AG09309 (cell line): ENCODE results near the gene MYMX.

ENCODE experiments used
- DNase-seq: peaks from one replicate; pipeline ENCODE4 v3.0.0-alpha.2; 2010; ENCODE audit warnings: low read depth
- H3K4me3 ChIP-seq: 2 replicates; pipeline ENCODE4 v1.5.1; 2011; ENCODE audit warnings: mild to moderate bottlenecking, low read depth, low read length, moderate library complexity; ENCODE audit not compliant: control insufficient read depth
- TF ChIP-seq, protein P1 (sequence below): IDR thresholded peaks from 2 replicates; pipeline ENCODE4 v1.5.1; 2011; ENCODE audit warnings: mild to moderate bottlenecking, low read depth, low read length, inconsistent platforms; ENCODE audit not compliant: insufficient read depth, control insufficient read depth; ENCODE audit errors: missing control alignments

MYMX gene

DNA sequence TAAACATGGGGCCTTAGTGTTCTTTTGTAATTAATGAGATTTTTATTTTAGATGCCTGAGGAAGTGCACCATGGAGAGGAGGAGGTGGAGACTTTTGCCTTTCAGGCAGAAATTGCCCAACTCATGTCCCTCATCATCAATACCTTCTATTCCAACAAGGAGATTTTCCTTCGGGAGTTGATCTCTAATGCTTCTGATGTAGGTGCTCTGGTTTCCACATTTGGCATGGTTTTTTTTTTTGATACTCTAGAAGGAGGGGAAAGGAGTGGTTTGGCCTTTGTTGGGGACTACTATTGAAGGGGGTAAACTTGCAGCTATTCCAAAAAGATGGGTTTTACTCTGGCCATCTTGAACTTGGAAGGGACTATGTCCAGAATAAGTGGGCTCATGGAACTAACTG, 31.9 kb downstream of the MYMX start:
- no peak for DNase-seq
- H3K4me3 ChIP-seq: peak overlapping the region; percentile 69
- TF ChIP-seq, protein P1, sequence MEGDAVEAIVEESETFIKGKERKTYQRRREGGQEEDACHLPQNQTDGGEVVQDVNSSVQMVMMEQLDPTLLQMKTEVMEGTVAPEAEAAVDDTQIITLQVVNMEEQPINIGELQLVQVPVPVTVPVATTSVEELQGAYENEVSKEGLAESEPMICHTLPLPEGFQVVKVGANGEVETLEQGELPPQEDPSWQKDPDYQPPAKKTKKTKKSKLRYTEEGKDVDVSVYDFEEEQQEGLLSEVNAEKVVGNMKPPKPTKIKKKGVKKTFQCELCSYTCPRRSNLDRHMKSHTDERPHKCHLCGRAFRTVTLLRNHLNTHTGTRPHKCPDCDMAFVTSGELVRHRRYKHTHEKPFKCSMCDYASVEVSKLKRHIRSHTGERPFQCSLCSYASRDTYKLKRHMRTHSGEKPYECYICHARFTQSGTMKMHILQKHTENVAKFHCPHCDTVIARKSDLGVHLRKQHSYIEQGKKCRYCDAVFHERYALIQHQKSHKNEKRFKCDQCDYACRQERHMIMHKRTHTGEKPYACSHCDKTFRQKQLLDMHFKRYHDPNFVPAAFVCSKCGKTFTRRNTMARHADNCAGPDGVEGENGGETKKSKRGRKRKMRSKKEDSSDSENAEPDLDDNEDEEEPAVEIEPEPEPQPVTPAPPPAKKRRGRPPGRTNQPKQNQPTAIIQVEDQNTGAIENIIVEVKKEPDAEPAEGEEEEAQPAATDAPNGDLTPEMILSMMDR: no peak

DNA sequence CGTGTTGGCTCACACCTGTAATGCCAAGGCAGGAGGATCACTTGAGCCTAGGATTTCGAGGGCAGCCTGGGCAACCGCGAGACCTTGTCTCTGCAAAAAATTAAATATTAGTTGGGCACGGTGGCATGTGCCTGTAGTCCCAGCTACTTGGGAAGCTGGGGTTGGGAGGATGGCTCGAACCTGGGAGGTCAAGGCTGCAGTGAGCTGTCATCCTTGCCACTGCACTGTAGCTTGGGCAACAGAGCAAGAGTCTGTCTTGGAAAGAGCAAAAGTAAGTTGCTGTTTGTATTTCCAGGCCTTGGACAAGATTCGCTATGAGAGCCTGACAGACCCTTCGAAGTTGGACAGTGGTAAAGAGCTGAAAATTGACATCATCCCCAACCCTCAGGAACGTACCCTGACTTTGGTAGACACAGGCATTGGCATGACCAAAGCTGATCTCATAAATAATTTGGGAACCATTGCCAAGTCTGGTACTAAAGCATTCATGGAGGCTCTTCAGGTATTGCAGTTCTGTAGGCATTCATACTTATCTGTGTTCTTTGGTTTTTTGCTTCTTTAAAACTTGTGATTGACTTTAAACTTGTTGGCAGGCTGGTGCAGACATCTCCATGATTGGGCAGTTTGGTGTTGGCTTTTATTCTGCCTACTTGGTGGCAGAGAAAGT, 32.5 kb downstream of the MYMX start:
- no peak for DNase-seq
- H3K4me3 ChIP-seq: peak overlapping the region; percentile 69
- TF ChIP-seq, protein P1: no peak

DNA sequence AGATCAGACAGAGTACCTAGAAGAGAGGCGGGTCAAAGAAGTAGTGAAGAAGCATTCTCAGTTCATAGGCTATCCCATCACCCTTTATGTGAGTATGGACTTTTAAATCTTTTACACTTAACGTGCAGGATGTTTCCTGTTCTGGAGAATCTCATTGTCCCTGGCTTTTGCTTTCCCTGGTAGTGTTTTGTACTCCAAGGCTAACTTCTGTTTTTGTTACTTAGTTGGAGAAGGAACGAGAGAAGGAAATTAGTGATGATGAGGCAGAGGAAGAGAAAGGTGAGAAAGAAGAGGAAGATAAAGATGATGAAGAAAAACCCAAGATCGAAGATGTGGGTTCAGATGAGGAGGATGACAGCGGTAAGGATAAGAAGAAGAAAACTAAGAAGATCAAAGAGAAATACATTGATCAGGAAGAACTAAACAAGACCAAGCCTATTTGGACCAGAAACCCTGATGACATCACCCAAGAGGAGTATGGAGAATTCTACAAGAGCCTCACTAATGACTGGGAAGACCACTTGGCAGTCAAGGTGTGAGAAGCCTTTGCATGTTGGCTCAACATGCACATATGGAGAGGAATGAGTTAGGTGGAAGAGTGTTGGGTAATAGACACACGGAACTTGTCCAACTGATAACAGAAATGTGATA, 33.5 kb downstream of the MYMX start:
- TF ChIP-seq, protein P1: no peak
- DNase-seq: no peak
- no peak overlapping the region for H3K4me3 ChIP-seq

DNA sequence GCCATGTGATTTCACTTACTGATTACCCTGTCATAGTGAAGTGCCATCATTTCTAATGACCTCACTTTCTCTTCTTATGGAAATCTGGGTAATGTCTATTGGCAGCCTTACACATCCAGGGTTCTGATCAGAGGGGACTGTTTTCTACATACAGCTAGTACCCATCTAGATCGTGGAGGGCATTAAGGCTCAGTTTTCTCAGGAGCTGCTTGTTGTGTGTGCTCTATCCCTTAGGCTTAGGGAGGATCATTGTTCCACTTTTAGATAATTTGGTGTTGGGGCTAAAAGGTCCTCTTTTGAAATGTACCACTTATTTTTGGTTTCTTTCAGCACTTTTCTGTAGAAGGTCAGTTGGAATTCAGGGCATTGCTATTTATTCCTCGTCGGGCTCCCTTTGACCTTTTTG, 34.0 kb downstream of the MYMX start:
- no peak for DNase-seq
- no peak overlapping the region for H3K4me3 ChIP-seq

DNA sequence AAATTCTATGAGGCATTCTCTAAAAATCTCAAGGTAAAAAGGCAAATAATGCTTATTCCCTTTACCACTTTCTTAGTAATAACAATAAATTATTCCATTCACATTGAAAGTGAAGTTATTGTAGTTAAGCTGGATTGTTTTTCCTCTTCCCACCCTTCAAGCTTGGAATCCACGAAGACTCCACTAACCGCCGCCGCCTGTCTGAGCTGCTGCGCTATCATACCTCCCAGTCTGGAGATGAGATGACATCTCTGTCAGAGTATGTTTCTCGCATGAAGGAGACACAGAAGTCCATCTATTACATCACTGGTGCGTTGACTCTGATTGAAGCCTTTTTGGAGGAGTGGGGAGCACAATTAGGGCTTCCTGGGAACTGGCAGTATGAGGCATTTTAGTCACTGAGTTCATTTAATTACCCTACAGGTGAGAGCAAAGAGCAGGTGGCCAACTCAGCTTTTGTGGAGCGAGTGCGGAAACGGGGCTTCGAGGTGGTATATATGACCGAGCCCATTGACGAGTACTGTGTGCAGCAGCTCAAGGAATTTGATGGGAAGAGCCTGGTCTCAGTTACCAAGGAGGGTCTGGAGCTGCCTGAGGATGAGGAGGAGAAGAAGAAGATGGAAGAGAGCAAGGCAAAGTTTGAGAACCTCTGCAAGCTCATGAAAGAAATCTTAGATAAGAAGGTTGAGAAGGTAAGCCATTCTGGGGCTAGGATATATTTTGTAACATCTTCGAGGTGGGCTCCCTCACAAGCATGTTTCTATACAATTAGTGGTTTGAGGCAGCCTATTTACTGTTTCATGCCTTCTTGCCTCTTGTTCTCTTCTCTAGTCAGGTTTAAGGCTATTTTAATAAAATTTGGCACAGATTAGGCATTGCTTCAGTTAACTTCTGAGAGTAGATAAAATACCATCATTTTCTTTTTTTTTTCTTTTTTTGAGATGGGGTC, 35.1 kb downstream of the MYMX start:
- no peak for DNase-seq
- no peak overlapping the region for H3K4me3 ChIP-seq
- TF ChIP-seq, protein P1: no peak

More for the DNA sequence above, 34.0 kb downstream of the MYMX start:
- TF ChIP-seq, protein P1: no peak

DNA sequence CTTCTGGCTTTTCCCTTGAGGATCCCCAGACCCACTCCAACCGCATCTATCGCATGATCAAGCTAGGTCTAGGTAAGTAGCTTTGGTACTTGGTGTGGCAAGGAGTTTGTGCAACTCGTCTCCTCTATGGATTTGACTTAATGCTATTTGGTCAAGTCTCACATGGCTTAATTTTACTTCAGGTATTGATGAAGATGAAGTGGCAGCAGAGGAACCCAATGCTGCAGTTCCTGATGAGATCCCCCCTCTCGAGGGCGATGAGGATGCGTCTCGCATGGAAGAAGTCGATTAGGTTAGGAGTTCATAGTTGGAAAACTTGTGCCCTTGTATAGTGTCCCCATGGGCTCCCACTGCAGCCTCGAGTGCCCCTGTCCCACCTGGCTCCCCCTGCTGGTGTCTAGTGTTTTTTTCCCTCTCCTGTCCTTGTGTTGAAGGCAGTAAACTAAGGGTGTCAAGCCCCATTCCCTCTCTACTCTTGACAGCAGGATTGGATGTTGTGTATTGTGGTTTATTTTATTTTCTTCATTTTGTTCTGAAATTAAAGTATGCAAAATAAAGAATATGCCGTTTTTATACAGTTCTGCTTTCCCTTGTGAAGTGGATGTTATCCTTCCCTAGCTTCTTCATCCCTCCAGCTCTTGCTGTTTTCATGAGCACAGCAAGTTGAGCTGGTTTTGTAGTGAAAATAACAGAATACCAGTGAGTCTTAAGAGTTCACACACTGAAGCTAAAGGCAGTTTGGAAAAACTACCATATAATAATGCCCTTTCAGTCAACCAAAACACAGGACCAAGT, 36.8 kb downstream of the MYMX start:
- TF ChIP-seq, protein P1: peak; percentile 53
- H3K4me3 ChIP-seq: no peak overlapping the region
- no peak for DNase-seq
